Measurements from ENCODE around the gene TGFBR3L.

TGFBR3L gene

GRCh38 chr19:7921302-7921966 lies 6.8 kb downstream of the TGFBR3L start:
- TF ChIP-seq YY1 (IDR thresholded peaks at IDR 0.05; ENCODE audit: insufficient read depth, insufficient read length) (no peak), SUZ12 (IDR thresholded peaks at IDR 0.05; ENCODE audit: extremely low read depth, insufficient read depth, insufficient read length) (no peak), ZNF274 (IDR thresholded peaks at IDR 0.05; ENCODE audit: low read depth, low read length) (no peak)
- peaks cover 20% of the 10 kb centered on the region for H3K27me3 ChIP-seq (ENCODE audit: insufficient read depth, insufficient read length)
- H3K4me3 ChIP-seq (ENCODE audit: insufficient read length, low read depth), result peak overlapping the region; percentile 67
- peaks cover 26% of the 10 kb centered on the region for H3K4me1 ChIP-seq (ENCODE audit: insufficient read depth, insufficient read length)
- peak overlapping the region; percentile 86 for H3K9ac ChIP-seq (ENCODE audit: insufficient read length, low read depth)
- DNase-seq (ENCODE audit: low read depth, low spot score), result no peak
- peaks cover 4% of the 10 kb centered on the region; the same call in 1 of the 2 replicates for H3K9me3 ChIP-seq (ENCODE audit: insufficient read depth, low read length)
- H3K36me3 ChIP-seq (ENCODE audit: insufficient read depth, insufficient read length, low read length), result peaks cover 33% of the 10 kb centered on the region

- peaks cover 4% of the 10 kb centered on the region; the same call in 1 of the 2 replicates for H3K9me3 ChIP-seq (ENCODE audit: insufficient read depth, low read length)
- peaks cover 40% of the 10 kb centered on the region for H3K36me3 ChIP-seq (ENCODE audit: insufficient read depth, insufficient read length, low read length)
- DNase-seq (ENCODE audit: low read depth, low spot score), result no peak
- TF ChIP-seq SUZ12 (IDR thresholded peaks at IDR 0.05; ENCODE audit: extremely low read depth, insufficient read depth, insufficient read length) (no peak), ZNF274 (IDR thresholded peaks at IDR 0.05; ENCODE audit: low read depth, low read length) (no peak), YY1 (IDR thresholded peaks at IDR 0.05; ENCODE audit: insufficient read depth, insufficient read length) (no peak)
- peaks cover 15% of the 10 kb centered on the region for H3K27me3 ChIP-seq (ENCODE audit: insufficient read depth, insufficient read length)
- H3K4me3 ChIP-seq (ENCODE audit: insufficient read length, low read depth), result no peak overlapping the region
- peak overlapping the region; percentile 86 for H3K9ac ChIP-seq (ENCODE audit: insufficient read length, low read depth)
- peaks cover 33% of the 10 kb centered on the region for H3K4me1 ChIP-seq (ENCODE audit: insufficient read depth, insufficient read length)
Observed at GRCh38 chr19:7921967-7922835, 7.6 kb downstream of the TGFBR3L start.

DNA sequence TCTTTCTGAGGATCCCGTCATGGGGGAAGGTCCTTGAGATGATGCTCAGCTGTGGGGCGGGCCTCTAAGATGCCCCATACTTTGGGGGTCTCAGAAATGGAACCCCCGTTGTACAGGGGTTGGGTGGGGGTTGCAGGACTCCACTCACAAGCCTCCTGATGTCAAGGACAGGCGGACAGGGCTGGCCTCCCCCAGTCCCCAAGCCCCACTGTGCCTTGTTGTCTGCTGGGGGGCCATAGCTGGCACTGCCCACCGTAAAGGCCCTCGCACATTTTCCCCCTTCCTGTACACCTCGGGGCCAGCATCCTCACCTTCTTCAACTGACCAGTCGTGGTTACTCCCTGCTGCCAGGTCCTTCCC lies 8.2 kb downstream of the TGFBR3L start:
- Histone ChIP-seq H3K27me3 (ENCODE audit: insufficient read depth, insufficient read length) (peaks cover 9% of the 10 kb centered on the region), H3K9ac (ENCODE audit: insufficient read length, low read depth) (no peak overlapping the region), H3K9me3 (ENCODE audit: insufficient read depth, low read length) (peaks cover 4% of the 10 kb centered on the region; the same call in 1 of the 2 replicates), H3K4me3 (ENCODE audit: insufficient read length, low read depth) (no peak overlapping the region), H3K4me1 (ENCODE audit: insufficient read depth, insufficient read length) (peaks cover 38% of the 10 kb centered on the region), H3K36me3 (ENCODE audit: insufficient read depth, insufficient read length, low read length) (peaks cover 46% of the 10 kb centered on the region)
- TF ChIP-seq SUZ12 (IDR thresholded peaks at IDR 0.05; ENCODE audit: extremely low read depth, insufficient read depth, insufficient read length) (no peak), ZNF274 (IDR thresholded peaks at IDR 0.05; ENCODE audit: low read depth, low read length) (no peak), YY1 (IDR thresholded peaks at IDR 0.05; ENCODE audit: insufficient read depth, insufficient read length) (no peak)
- DNase-seq (ENCODE audit: low read depth, low spot score), result no peak

GRCh38 chr19:7923295-7924191 lies 8.9 kb downstream of the TGFBR3L start:
- H3K4me3 ChIP-seq (ENCODE audit: insufficient read length, low read depth), result no peak overlapping the region
- TF ChIP-seq YY1 (IDR thresholded peaks at IDR 0.05; ENCODE audit: insufficient read depth, insufficient read length) (no peak), ZNF274 (IDR thresholded peaks at IDR 0.05; ENCODE audit: low read depth, low read length) (no peak), SUZ12 (IDR thresholded peaks at IDR 0.05; ENCODE audit: extremely low read depth, insufficient read depth, insufficient read length) (no peak)
- H3K27me3 ChIP-seq (ENCODE audit: insufficient read depth, insufficient read length), result peaks cover 4% of the 10 kb centered on the region
- peak overlapping the region; percentile 67 for H3K9ac ChIP-seq (ENCODE audit: insufficient read length, low read depth)
- H3K9me3 ChIP-seq (ENCODE audit: insufficient read depth, low read length), result peaks cover 3% of the 10 kb centered on the region; the same call in 1 of the 2 replicates
- DNase-seq (ENCODE audit: low read depth, low spot score), result no peak
- peaks cover 44% of the 10 kb centered on the region for H3K4me1 ChIP-seq (ENCODE audit: insufficient read depth, insufficient read length)
- H3K36me3 ChIP-seq (ENCODE audit: insufficient read depth, insufficient read length, low read length), result peaks cover 53% of the 10 kb centered on the region

GRCh38 chr19:7924241-7924640 lies 9.6 kb downstream of the TGFBR3L start:
- peaks cover 56% of the 10 kb centered on the region for H3K36me3 ChIP-seq (ENCODE audit: insufficient read depth, insufficient read length, low read length)
- H3K9me3 ChIP-seq (ENCODE audit: insufficient read depth, low read length), result no peaks in the 10 kb centered on the region
- TF ChIP-seq YY1 (IDR thresholded peaks at IDR 0.05; ENCODE audit: insufficient read depth, insufficient read length), result no peak
- TF ChIP-seq ZNF274 (IDR thresholded peaks at IDR 0.05; ENCODE audit: low read depth, low read length), result no peak
- TF ChIP-seq SUZ12 (IDR thresholded peaks at IDR 0.05; ENCODE audit: extremely low read depth, insufficient read depth, insufficient read length), result no peak
- H3K4me1 ChIP-seq (ENCODE audit: insufficient read depth, insufficient read length), result peaks cover 44% of the 10 kb centered on the region
- DNase-seq (ENCODE audit: low read depth, low spot score), result no peak
- peak overlapping the region; percentile 67 for H3K9ac ChIP-seq (ENCODE audit: insufficient read length, low read depth)
- H3K4me3 ChIP-seq (ENCODE audit: insufficient read length, low read depth), result no peak overlapping the region
- H3K27me3 ChIP-seq (ENCODE audit: insufficient read depth, insufficient read length), result no peaks in the 10 kb centered on the region

DNA sequence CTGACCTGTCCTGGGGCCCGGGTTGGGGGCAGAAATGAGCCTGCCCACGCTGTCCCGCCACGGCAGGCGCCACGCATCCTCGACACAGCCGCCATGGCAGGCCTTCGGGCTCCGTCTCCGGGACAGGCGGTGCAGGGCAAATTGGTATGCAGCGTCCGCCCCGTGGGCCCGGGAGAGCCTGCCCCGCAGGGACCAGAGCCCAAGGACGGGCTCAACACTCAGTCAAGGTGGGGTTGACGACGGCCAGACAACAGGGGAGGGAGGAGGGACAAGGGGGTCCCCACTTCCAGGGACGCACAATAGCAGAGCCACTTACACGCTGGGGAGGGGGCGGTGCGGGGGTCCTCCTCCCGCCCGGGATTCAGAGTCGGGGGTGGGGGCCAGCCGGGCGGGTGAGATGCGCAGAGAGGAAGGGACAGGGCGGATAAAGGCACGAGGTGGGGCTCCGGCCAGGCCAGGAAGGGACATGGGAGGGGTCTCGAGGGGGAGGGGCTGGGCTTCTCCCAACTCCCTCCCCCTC lies 10.1 kb downstream of the TGFBR3L start:
- Histone ChIP-seq H3K4me1 (ENCODE audit: insufficient read depth, insufficient read length) (peaks cover 44% of the 10 kb centered on the region), H3K9ac (ENCODE audit: insufficient read length, low read depth) (peak overlapping the region; percentile 50), H3K36me3 (ENCODE audit: insufficient read depth, insufficient read length, low read length) (peaks cover 56% of the 10 kb centered on the region), H3K9me3 (ENCODE audit: insufficient read depth, low read length) (no peaks in the 10 kb centered on the region), H3K27me3 (ENCODE audit: insufficient read depth, insufficient read length) (no peaks in the 10 kb centered on the region), H3K4me3 (ENCODE audit: insufficient read length, low read depth) (no peak overlapping the region)
- DNase-seq (ENCODE audit: low read depth, low spot score), result no peak
- no peak for TF ChIP-seq ZNF274 (IDR thresholded peaks at IDR 0.05; ENCODE audit: low read depth, low read length)
- TF ChIP-seq YY1 (IDR thresholded peaks at IDR 0.05; ENCODE audit: insufficient read depth, insufficient read length), result no peak
- no peak for TF ChIP-seq SUZ12 (IDR thresholded peaks at IDR 0.05; ENCODE audit: extremely low read depth, insufficient read depth, insufficient read length)
